Spleen (tissue), 7 donors: ENCODE data around the gene A2ML1.

ENCODE experiments used
- CTCF ChIP-seq, 11 experiments: fragments of 200-600 bp in 7 of 11; fragments of 450-650 bp in 4 of 11; sonication (generic) in 4 of 11; IDR thresholded peaks in 8 of 11; conservative IDR thresholded peaks in 3 of 11; 1 replicate in 7 of 11; 2 replicates in 4 of 11; pipeline versions ENCODE4 v1.4.0 to v1.8.0; 2016 to 2021; ENCODE audit warnings: antibody characterized with exemption in 11 of 11, inconsistent platforms in 4 of 11, mild to moderate bottlenecking in 1 of 11
- POLR2A ChIP-seq, 3 donors: fragments of 450-650 bp; IDR thresholded peaks; one replicate each; pipeline ENCODE4 v1.5.1; 2017; ENCODE audit warnings: antibody characterized with exemption in 3 of 3, mild to moderate bottlenecking in 1 of 3
- POLR2AphosphoS5 ChIP-seq, 3 donors: sonication (generic); formaldehyde crosslinking; IDR thresholded peaks; one replicate each; pipeline ENCODE4 v1.5.1; 2017; ENCODE audit warnings: antibody characterized with exemption in 3 of 3
- donor health status: DM: no; HTN: no; CAD: no; lungs with moderate emphysema.
- donor health status: DM: no; HTN: no; CAD: no.
- donor health status: DM: no; HTN: no; CAD: no.

GRCh38 chr12:8899830-8900229 is 77.4 kb downstream of the A2ML1 start:
- TF ChIP-seq CTCF (IDR thresholded peaks at IDR 0.05 in 8 of 11, conservative IDR thresholded peaks at IDR 0.05 in 3 of 11) (no peak), POLR2A (IDR thresholded peaks at IDR 0.05) (no peak), POLR2AphosphoS5 (IDR thresholded peaks at IDR 0.05) (no peak)
